Activated naive CD8-positive, alpha-beta T cell treated with anti-CD3 and anti-CD28 coated beads for 36 hours (primary cell): Measurements from ENCODE around the gene PLA2G2A. TPM values are rescaled to one million over a fixed set of nuclear protein-coding genes. Genes with fewer than 3 reads are reported as not detected.

Experiments used
- DNase-seq: peaks from one replicate; pipeline ENCODE4 v3.0.0; 2021
- H3K27ac Mint-ChIP-seq: one replicate; pipeline ENCODE4 v1.8.0; 2022; ENCODE audit warnings: mild to moderate bottlenecking, moderate library complexity, mixed read lengths
- H3K27me3 Mint-ChIP-seq: one replicate; pipeline ENCODE4 v1.8.0; 2022; ENCODE audit warnings: mild to moderate bottlenecking, mixed read lengths
- H3K36me3 Mint-ChIP-seq: one replicate; pipeline ENCODE4 v1.8.0; 2021; ENCODE audit warnings: mild to moderate bottlenecking, mixed read lengths
- H3K4me1 Mint-ChIP-seq: one replicate; pipeline ENCODE4 v1.8.0; 2021; ENCODE audit warnings: mixed read lengths
- H3K4me3 Mint-ChIP-seq: one replicate; pipeline ENCODE4 v1.8.0; 2022; ENCODE audit warnings: mild to moderate bottlenecking, moderate library complexity, mixed read lengths
- H3K9me3 Mint-ChIP-seq: one replicate; pipeline ENCODE4 v1.8.0; 2022; ENCODE audit warnings: mixed read lengths
- total RNA-seq, 2 experiments: library from RNA; stranded (reverse); gene quantifications; one replicate each; pipeline ENCODE4 v1.2.3, GENCODE V29; 2021

PLA2G2A gene
- total RNA-seq, 2 experiments from 2014 or later, result not detected

GRCh38 chr1:19981170-19981506 is 1.7 kb upstream of the PLA2G2A start:
- Mint-ChIP-seq H3K27ac (no peak overlapping the region), H3K4me3 (no peak overlapping the region), H3K27me3 (peaks cover 21% of the 10 kb centered on the region), H3K4me1 (no peaks in the 10 kb centered on the region), H3K36me3 (no peaks in the 10 kb centered on the region), H3K9me3 (no peaks in the 10 kb centered on the region)
- DNase-seq, result no peak

- Mint-ChIP-seq H3K36me3 (no peaks in the 10 kb centered on the region), H3K4me1 (no peaks in the 10 kb centered on the region), H3K27me3 (peaks cover 21% of the 10 kb centered on the region), H3K9me3 (no peaks in the 10 kb centered on the region), H3K4me3 (no peak overlapping the region), H3K27ac (no peak overlapping the region)
- DNase-seq, result no peak
Measured at GRCh38 chr1:19980314-19980713, 896 bp upstream of the PLA2G2A start.

- no peak for DNase-seq
- Mint-ChIP-seq H3K27ac (no peak overlapping the region), H3K4me1 (no peaks in the 10 kb centered on the region), H3K27me3 (peaks cover 21% of the 10 kb centered on the region), H3K9me3 (no peaks in the 10 kb centered on the region), H3K36me3 (no peaks in the 10 kb centered on the region), H3K4me3 (no peak overlapping the region)
Measured at GRCh38 chr1:19978143-19978542, 1.3 kb downstream of the PLA2G2A start.

GRCh38 chr1:19976317-19977003 is 3.0 kb downstream of the PLA2G2A start:
- Mint-ChIP-seq H3K27me3 (peaks cover 17% of the 10 kb centered on the region), H3K27ac (no peak overlapping the region), H3K4me1 (no peaks in the 10 kb centered on the region), H3K36me3 (no peaks in the 10 kb centered on the region), H3K9me3 (no peaks in the 10 kb centered on the region), H3K4me3 (no peak overlapping the region)
- no peak for DNase-seq

- Mint-ChIP-seq H3K27ac (no peak overlapping the region), H3K9me3 (no peaks in the 10 kb centered on the region), H3K4me1 (no peaks in the 10 kb centered on the region), H3K27me3 (peaks cover 21% of the 10 kb centered on the region), H3K36me3 (no peaks in the 10 kb centered on the region), H3K4me3 (no peak overlapping the region)
- DNase-seq, result no peak
Measured at GRCh38 chr1:19975423-19976193, 3.8 kb downstream of the PLA2G2A start.

GRCh38 chr1:19974822-19975416 is 4.5 kb downstream of the PLA2G2A start:
- H3K27me3 Mint-ChIP-seq, result peaks cover 28% of the 10 kb centered on the region
- H3K9me3 Mint-ChIP-seq, result no peaks in the 10 kb centered on the region
- no peaks in the 10 kb centered on the region for H3K4me1 Mint-ChIP-seq
- no peaks in the 10 kb centered on the region for H3K36me3 Mint-ChIP-seq
- H3K4me3 Mint-ChIP-seq, result no peak overlapping the region
- DNase-seq, result peak; percentile 3
- H3K27ac Mint-ChIP-seq, result no peak overlapping the region

GRCh38 chr1:19973616-19974015 is 5.8 kb downstream of the PLA2G2A start:
- Mint-ChIP-seq H3K4me1 (no peaks in the 10 kb centered on the region), H3K36me3 (no peaks in the 10 kb centered on the region), H3K27ac (no peak overlapping the region), H3K27me3 (peaks cover 29% of the 10 kb centered on the region), H3K9me3 (no peaks in the 10 kb centered on the region), H3K4me3 (no peak overlapping the region)
- no peak for DNase-seq

GRCh38 chr1:19971664-19972063 is 7.8 kb downstream of the PLA2G2A start:
- H3K27ac Mint-ChIP-seq, result no peak overlapping the region
- no peaks in the 10 kb centered on the region for H3K36me3 Mint-ChIP-seq
- DNase-seq, result no peak
- no peaks in the 10 kb centered on the region for H3K9me3 Mint-ChIP-seq
- H3K4me1 Mint-ChIP-seq, result no peaks in the 10 kb centered on the region
- no peak overlapping the region for H3K4me3 Mint-ChIP-seq
- peaks cover 21% of the 10 kb centered on the region for H3K27me3 Mint-ChIP-seq

- Mint-ChIP-seq H3K27me3 (peaks cover 23% of the 10 kb centered on the region), H3K4me1 (no peaks in the 10 kb centered on the region), H3K4me3 (no peak overlapping the region), H3K9me3 (no peaks in the 10 kb centered on the region), H3K27ac (no peak overlapping the region), H3K36me3 (no peaks in the 10 kb centered on the region)
- no peak for DNase-seq
Measured at GRCh38 chr1:19969898-19970660, 9.3 kb downstream of the PLA2G2A start.

GRCh38 chr1:19967808-19968207 is 11.6 kb downstream of the PLA2G2A start:
- peaks cover 31% of the 10 kb centered on the region for H3K27me3 Mint-ChIP-seq
- H3K27ac Mint-ChIP-seq, result no peak overlapping the region
- H3K4me1 Mint-ChIP-seq, result no peaks in the 10 kb centered on the region
- no peaks in the 10 kb centered on the region for H3K36me3 Mint-ChIP-seq
- H3K4me3 Mint-ChIP-seq, result no peak overlapping the region
- H3K9me3 Mint-ChIP-seq, result no peaks in the 10 kb centered on the region
- DNase-seq, result no peak

- Mint-ChIP-seq H3K27ac (no peak overlapping the region), H3K27me3 (peaks cover 26% of the 10 kb centered on the region), H3K9me3 (no peaks in the 10 kb centered on the region), H3K36me3 (no peaks in the 10 kb centered on the region), H3K4me1 (no peaks in the 10 kb centered on the region), H3K4me3 (no peak overlapping the region)
- DNase-seq, result no peak
Measured at GRCh38 chr1:19964542-19964941, 14.9 kb downstream of the PLA2G2A start.

- Mint-ChIP-seq H3K4me3 (no peak overlapping the region), H3K36me3 (no peaks in the 10 kb centered on the region), H3K9me3 (no peaks in the 10 kb centered on the region), H3K27me3 (peaks cover 26% of the 10 kb centered on the region), H3K27ac (no peak overlapping the region), H3K4me1 (no peaks in the 10 kb centered on the region)
- DNase-seq, result no peak
Measured at GRCh38 chr1:19963636-19964035, 15.8 kb downstream of the PLA2G2A start.

GRCh38 chr1:19960591-19960990 is 18.8 kb downstream of the PLA2G2A start:
- Mint-ChIP-seq H3K4me3 (no peak overlapping the region), H3K36me3 (no peaks in the 10 kb centered on the region), H3K27ac (no peak overlapping the region), H3K4me1 (no peaks in the 10 kb centered on the region), H3K27me3 (peaks cover 37% of the 10 kb centered on the region), H3K9me3 (no peaks in the 10 kb centered on the region)
- no peak for DNase-seq

GRCh38 chr1:19957779-19958178 is 21.6 kb downstream of the PLA2G2A start:
- Mint-ChIP-seq H3K4me3 (no peak overlapping the region), H3K27me3 (peaks cover 45% of the 10 kb centered on the region), H3K27ac (no peak overlapping the region), H3K4me1 (peaks cover 2% of the 10 kb centered on the region), H3K9me3 (no peaks in the 10 kb centered on the region), H3K36me3 (no peaks in the 10 kb centered on the region)
- no peak for DNase-seq

- H3K4me1 Mint-ChIP-seq, result peaks cover 2% of the 10 kb centered on the region
- DNase-seq, result no peak
- no peaks in the 10 kb centered on the region for H3K36me3 Mint-ChIP-seq
- H3K27me3 Mint-ChIP-seq, result peaks cover 43% of the 10 kb centered on the region
- H3K9me3 Mint-ChIP-seq, result no peaks in the 10 kb centered on the region
- no peak overlapping the region for H3K27ac Mint-ChIP-seq
- no peak overlapping the region for H3K4me3 Mint-ChIP-seq
Measured at GRCh38 chr1:19955534-19956170, 23.8 kb downstream of the PLA2G2A start.
